Stimulated activated CD4-positive, alpha-beta T cell treated with anti-CD3 and anti-CD28 coated beads, TNF-alpha, amount 100 ng/mL, for 1 hour (primary cell): ENCODE data around the gene GTF2A1.
"Not testable (repeated sequence)": the region's sequence is repeated elsewhere in the genome, so short reads cannot be mapped to it uniquely, and the experiment has no call there.

Experiments
- DNase-seq, 3 donors: peaks; one replicate each; pipeline ENCODE4 v3.0.0-alpha.2; 2020; ENCODE audit warnings: low read depth in 3 of 3, low spot score in 1 of 3

The GTF2A1 gene

GRCh38 chr14:81233615-81234014, 12.9 kb upstream of the GTF2A1 start:
- DNase-seq = no peak

- no peak for DNase-seq
Observed at GRCh38 chr14:81231540-81231939, 10.8 kb upstream of the GTF2A1 start.

- DNase-seq = no peak
Observed at GRCh38 chr14:81224222-81224621, 3.5 kb upstream of the GTF2A1 start.

GRCh38 chr14:81223788-81224187, 3.0 kb upstream of the GTF2A1 start:
- DNase-seq = not testable (repeated sequence)

GRCh38 chr14:81222691-81223090, 1.9 kb upstream of the GTF2A1 start:
- DNase-seq = no peak

GRCh38 chr14:81222126-81222525, 1.4 kb upstream of the GTF2A1 start:
- DNase-seq = no peak

- DNase-seq = no peak
Observed at GRCh38 chr14:81221579-81222102, 882 bp upstream of the GTF2A1 start.

- no peak for DNase-seq
Observed at GRCh38 chr14:81220580-81220829, 254 bp downstream of the GTF2A1 start.

GRCh38 chr14:81219759-81220579, 790 bp downstream of the GTF2A1 start:
- peak in 2 of 3 donors; percentile 11 to 28 for DNase-seq

- DNase-seq = peak; percentile 63 to 80 (median 72)
Observed at GRCh38 chr14:81219210-81219758, 1.5 kb downstream of the GTF2A1 start.

- DNase-seq = no peak
Observed at GRCh38 chr14:81211844-81212243, 8.9 kb downstream of the GTF2A1 start.

- no peak for DNase-seq
Observed at GRCh38 chr14:81209167-81209836, 11.5 kb downstream of the GTF2A1 start.

- DNase-seq = no peak
Observed at GRCh38 chr14:81208489-81208888, 12.3 kb downstream of the GTF2A1 start.

GRCh38 chr14:81206115-81206514, 14.6 kb downstream of the GTF2A1 start:
- no peak for DNase-seq

GRCh38 chr14:81205639-81206038, 15.1 kb downstream of the GTF2A1 start:
- no peak for DNase-seq

- no peak for DNase-seq
Observed at GRCh38 chr14:81200054-81200453, 20.7 kb downstream of the GTF2A1 start.

- no peak for DNase-seq
Observed at GRCh38 chr14:81199084-81199483, 21.7 kb downstream of the GTF2A1 start.

- DNase-seq = no peak
Observed at GRCh38 chr14:81198651-81199050, 22.1 kb downstream of the GTF2A1 start.

- DNase-seq = no peak
Observed at GRCh38 chr14:81193924-81194633, 26.7 kb downstream of the GTF2A1 start.

GRCh38 chr14:81192594-81192993, 28.2 kb downstream of the GTF2A1 start:
- DNase-seq = no peak

- DNase-seq = no peak
Observed at GRCh38 chr14:81187832-81188522, 32.8 kb downstream of the GTF2A1 start.
